Activated CD8-positive, alpha-beta memory T cell treated with anti-CD3 and anti-CD28 coated beads, Interleukin-2, amount 50 U/mL, for 1 hour (primary cell): ENCODE measurements around the gene CRISP1.
"Not testable (repeated sequence)": the region's sequence is repeated elsewhere in the genome, so short reads cannot be mapped to it uniquely, and the experiment has no call there.

ENCODE experiments used
- DNase-seq: peaks from one replicate; pipeline ENCODE4 v3.0.0-alpha.2; 2020; ENCODE audit errors: extremely low read depth

CRISP1 gene

DNA sequence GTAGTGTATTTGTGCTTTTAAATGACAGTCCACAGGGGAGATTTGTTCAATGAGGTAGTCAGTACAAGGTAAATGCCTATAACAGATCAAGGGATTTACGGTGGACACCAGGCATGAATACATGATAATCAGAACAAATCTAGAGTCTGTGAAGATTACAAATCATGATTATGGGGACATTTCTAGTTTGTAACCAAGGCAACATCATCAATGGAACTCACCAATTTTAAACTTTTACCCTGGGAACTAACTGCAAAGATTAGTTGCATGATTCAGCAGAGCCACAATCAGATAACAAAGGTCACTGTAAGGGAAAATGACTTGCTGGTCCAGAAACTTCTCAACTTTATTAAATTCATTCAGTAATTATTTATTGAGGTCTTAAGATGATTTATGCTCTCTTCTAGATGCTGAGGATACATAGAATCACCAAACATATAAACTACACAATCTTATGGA lies at the start of gene CRISP1:
CRISP1 (minus strand) TSS at position 51 of the 459 bp plus-strand sequence. CDS start 9,135 bp downstream, outside the sequence.
- no peak for DNase-seq

DNA sequence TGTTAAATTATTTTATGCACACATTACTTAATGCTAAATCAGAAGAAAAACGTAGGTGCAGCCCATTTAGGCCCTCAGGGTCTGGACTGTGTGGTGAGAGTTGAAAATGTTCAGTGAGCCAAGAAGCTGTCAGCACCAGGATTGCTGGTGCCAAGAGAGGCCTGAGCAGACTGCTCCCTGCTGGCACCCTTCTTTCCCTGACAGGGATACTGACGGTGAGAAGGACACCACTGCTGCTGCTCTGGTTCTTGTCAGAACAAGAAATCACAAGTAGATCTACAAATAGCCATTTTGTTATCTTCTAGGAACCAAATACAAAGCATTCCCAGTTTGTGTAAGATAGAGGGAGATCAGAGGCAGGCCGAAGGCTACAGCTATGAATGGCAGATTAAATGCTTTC lies 48.7 kb upstream of the CRISP1 start:
- no peak for DNase-seq

DNA sequence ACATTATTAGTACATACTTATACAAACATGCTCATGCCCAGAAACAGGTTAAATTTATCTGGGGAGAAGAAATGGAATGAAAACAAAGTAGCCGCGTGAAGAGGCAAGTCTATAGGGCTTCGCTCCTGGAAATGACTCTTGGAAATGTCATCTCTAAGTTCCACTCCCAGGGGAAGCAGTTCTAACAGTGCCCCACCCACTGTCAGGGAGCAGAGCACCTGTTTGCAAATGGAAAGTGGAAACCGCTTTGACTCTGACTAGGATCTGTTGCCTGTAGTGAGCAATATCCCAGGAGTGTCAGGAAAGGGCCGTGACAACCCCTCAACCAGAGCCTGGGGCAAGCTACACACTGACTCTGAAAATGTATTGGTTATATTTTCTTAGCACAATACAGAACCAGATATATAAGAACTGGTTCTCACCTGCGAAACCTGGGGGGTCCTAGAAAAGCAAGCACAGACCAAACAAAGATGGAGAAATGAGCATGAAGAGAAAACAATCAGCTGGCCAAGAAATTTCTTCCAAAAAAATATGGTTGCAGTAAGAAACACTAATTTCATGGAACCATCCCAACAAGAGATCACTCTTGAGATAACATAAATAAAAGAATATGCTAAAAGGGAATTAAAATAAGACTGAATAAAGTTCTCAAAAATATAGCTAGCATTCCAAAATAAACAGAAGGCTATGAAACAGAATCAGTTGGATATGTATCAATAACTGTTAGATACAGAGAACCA lies 47.5 kb upstream of the CRISP1 start:
- no peak for DNase-seq

- no peak for DNase-seq
These were observed 45.9 kb upstream of the CRISP1 start for GRCh38 chr6:49912196-49912595.

DNA sequence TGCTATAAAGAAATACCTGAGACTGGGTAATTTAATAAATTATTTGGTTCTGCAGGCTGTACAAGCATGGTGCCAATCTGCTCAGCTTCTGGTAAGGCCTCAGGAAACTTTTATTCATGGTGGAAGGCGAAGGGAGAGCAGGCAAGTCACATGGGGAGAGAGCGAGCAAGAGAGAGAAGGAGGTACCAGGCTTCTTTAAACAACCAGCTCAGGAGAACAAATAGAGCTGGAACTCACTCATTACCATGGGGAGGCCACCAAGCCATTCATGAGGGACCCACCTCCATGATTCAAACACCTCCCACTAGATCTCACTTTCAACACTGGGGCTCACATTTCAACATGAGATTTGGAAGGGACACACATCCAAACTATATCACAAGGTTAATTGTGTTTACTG lies 44.9 kb upstream of the CRISP1 start:
- no peak for DNase-seq

DNA sequence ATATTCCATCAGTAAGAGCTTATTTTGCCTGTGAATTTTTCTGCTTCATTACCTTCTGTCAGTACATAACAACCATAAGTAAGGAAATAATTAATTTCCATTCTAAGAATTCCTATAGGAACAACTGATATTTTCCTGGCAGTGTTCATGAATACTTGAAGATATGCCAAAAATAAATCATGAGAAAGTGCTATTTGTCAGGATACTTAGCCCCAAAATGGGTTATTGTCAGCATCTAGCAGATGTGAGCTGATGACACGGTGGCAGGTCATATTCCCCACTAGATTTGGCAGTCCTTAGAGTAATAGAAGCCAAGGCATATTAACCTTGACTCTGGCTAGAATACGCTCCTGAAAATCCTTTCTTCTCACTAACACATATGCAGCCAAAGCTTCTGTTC lies 43.2 kb upstream of the CRISP1 start:
- no peak for DNase-seq

GRCh38 chr6:49906526-49906925 lies 40.2 kb upstream of the CRISP1 start:
- DNase-seq, result no peak

GRCh38 chr6:49905296-49905695 lies 39.0 kb upstream of the CRISP1 start:
- no peak for DNase-seq

GRCh38 chr6:49902856-49903255 lies 36.5 kb upstream of the CRISP1 start:
- DNase-seq, result no peak

DNA sequence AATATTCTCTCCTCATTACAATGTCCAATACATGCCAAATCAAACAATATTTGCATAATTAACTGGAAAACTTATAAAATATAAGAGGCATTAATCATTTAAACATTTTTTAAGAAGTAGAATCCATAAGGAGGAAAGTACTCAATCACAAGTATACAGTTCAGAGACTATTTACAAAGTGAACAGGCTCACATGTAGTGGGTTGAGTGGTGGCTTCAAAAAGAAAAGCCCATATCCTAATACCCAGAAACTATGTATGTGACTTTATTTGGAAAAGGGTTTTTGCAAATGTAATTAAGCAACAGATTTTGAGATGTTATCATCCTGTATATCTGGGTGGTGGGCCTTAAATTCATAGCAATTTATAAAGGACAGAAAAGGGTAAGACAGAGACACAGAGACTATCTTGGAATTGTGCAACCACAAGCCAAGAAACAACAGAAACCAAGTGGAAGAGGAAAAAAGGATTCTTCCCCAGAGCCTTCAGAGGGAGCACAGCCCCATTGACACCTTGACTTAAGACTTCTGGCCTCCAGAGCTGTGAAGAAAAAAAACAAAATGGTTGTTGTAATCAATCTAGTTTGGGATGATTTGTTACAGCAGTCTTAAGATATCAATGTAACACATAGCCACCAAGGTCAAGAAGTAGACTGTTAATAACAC lies 32.7 kb upstream of the CRISP1 start:
- no peak for DNase-seq

DNA sequence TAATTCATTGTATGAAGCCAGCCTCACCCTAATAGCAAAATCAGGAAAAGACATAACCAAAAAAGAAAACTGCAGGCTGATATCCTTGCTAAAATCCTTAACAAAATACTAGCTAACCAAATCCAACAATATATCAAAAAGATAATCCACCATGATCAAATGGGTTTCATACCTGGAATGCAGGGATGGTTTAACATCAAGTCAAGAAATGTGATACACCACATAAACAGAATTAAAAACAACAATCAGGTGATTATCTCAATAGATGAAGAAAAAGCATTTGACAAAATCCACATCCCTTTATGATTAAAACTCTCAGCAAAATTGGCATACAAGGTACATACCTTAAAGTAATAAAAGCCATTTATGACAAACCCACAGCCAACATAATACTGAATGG lies 29.2 kb upstream of the CRISP1 start:
- DNase-seq, result not testable (repeated sequence)

- no peak for DNase-seq
These were observed 25.9 kb upstream of the CRISP1 start for GRCh38 chr6:49892280-49892679.

GRCh38 chr6:49890988-49891387 lies 24.7 kb upstream of the CRISP1 start:
- DNase-seq, result no peak

DNA sequence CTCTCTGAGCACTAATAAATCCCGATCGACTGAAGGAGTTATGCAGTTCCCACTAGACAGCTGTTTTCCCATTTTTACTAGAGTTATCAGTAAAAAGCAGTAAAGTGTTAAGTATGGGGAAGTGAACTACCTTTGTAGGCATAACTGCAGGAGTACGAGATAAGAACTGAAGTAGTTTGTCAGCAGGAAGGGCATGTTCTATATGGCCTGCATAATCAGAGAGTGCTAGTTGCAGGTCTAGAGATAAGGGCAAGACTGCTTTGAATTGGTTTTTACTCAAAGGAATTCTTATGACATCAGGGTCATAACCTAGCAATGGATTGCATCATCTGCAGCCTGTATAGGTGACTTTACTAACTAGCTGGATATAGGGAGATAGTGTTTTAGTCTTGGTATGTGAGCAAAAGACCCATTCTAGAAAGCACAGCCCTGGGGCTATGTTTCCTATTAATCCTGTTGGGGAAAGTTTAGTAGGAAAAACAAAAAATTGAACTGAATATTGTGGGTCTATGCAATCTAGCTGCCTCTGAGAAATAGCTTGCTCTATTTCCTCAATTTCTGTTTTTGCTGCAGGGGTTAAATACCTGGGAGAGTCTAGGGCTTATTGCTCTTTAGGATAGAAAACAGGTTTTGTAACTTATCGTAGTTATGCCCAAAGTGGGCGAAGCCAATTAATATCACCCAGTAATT lies 22.6 kb upstream of the CRISP1 start:
- no peak for DNase-seq

GRCh38 chr6:49868951-49869529 lies 2.7 kb upstream of the CRISP1 start:
- DNase-seq, result no peak

DNA sequence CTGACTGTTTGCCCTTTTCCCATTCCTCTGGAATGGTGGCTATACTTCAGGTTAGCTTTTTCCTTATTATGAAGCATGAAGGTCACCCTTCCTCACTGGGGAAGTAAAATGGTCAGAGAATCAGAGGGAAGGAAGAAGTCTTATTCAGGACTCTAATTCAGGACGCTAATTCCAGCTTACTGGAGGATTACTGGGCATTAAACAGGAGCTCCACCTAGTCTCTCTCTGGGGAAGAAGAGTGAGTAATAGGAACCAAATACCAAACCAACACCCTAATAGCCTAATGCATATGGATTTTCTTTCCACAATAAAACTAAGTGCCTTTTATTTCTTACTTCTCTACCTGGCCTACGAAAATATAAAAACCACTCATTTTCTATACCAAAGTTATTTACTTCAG lies 10.1 kb downstream of the CRISP1 start:
- DNase-seq, result no peak

GRCh38 chr6:49855221-49855620 lies 11.1 kb downstream of the CRISP1 start:
- no peak for DNase-seq

DNA sequence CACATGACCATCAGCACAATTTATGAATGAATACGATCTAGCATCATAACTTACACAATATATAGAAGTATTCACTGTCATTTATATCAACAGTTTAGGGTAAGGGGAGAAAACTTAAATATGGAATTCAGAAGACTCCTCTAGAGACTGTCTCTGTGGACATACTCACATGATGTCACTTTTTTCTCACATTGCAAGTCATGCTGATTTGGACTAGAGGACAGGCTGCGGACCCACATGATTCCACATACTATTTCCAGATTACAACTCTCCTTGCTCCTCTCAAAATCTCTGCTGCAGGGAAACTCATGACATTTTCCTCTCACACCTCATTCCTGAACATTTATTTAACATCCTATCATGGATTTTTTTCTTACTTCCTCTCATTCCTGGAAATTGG lies 13.4 kb downstream of the CRISP1 start:
- DNase-seq, result no peak

DNA sequence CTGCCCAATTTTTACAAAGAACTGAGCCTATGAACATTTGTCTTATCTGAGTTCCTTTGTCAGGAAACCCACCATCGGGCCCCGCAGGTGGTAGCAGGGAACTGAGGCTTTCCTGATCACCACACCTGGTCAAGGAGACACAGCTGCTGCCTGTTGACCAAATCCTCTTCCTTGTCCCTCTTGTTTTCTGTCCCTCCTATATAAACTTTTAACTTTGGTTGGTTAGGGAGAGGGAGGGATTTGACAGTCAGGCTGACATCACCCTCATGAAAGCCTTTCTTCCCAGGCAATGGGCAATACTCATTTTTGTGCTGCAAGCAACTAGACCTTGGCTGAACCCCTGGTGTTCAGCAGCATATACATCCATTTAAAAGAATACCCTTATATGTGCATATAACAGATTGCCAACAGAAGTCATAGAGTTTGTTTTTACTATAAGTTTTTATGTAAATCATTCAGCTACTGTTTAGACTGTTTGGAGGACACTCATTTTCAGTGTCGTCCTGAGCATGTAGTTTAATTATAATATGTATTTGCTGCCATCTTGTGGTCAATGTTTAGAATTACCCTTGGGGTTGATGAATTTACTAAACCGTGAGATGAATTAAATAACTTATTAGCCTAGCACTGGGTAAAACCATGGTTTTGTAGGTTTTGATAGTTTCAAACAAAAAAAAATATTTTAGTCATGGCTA lies 17.0 kb downstream of the CRISP1 start:
- DNase-seq, result no peak

GRCh38 chr6:49847673-49848072 lies 18.7 kb downstream of the CRISP1 start:
- no peak for DNase-seq

GRCh38 chr6:49847014-49847413 lies 19.3 kb downstream of the CRISP1 start:
- no peak for DNase-seq

- no peak for DNase-seq
These were observed 24.9 kb downstream of the CRISP1 start for GRCh38 chr6:49841424-49841823.
